ENCODE measurements around the gene ZNF479.
"Not testable (repeated sequence)": the region's sequence is repeated elsewhere in the genome, so short reads cannot be mapped to it uniquely, and the experiment has no call there.

The ZNF479 gene

DNA sequence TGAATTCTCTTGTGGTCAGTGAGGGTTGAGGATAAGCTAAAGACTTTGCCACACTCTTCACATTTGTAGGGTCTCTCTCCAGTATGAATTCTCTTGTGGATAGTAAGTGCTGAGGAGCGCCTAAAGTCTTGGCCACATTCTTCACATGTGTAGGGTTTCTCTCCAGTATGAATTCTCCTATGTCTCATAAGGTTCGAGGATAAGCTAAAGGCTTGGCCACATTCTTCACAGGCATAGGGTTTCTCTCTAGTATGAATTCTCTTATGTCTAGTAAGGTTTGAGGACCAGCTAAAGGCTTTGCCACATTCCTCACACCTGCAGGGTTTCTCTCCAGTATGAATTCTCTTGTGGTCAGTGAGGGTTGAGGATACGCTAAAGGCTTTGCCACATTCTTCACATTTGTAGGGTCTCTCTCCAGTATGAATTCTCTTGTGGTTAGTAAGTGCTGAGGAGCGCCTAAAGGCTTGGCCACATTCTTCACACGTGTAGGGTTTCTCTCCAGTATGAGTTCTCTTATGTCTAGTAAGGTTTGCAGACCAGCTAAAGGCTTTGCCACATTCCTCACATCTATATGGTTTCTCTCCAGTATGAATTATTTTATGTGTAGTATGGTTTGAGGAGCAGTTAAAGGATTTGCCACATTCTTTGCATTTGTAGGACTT, 12.0 kb downstream of the ZNF479 start:
- not testable (repeated sequence) for H3K27ac ChIP-seq (replicated peaks); DNase-seq (ENCODE audit: low read depth in 1 of 2, low spot score in 1 of 2); H3K4me3 ChIP-seq (replicated peaks; ENCODE audit: insufficient read depth, low read length); H3K27me3 ChIP-seq (ENCODE audit: insufficient read depth, poor library complexity, severe bottlenecking)

Measured in HL-60 (cell line).